Motor neuron (in vitro differentiated cells): ENCODE results near the gene SAE1. TPM values are rescaled to one million over a fixed set of nuclear protein-coding genes. Genes with fewer than 3 reads are reported as not detected.

Experiments used
- ATAC-seq, 8 experiments: fragments of 200-7000 bp; cut with Tn5 transposase; replicated peaks in 6 of 8; 2 replicates each; pipeline ENCODE4 v1.8.0; 2021; ENCODE audit warnings: mild to moderate bottlenecking in 8 of 8, moderate library complexity in 8 of 8
- H3K27ac ChIP-seq, 2 donors: fragments of 250-450 bp; sonication (Bioruptor Pico); 2 replicates each; pipeline ENCODE4 v1.9.0; 2021; ENCODE audit warnings: antibody characterized with exemption in 2 of 2, mild to moderate bottlenecking in 2 of 2, moderate library complexity in 1 of 2
- H3K4me1 ChIP-seq, 2 donors: fragments of 250-450 bp; sonication (Bioruptor Pico); replicated peaks in 1 of 2; 2 replicates each; pipeline ENCODE4 v1.6.1; 2021; ENCODE audit warnings: antibody characterized with exemption in 2 of 2, mild to moderate bottlenecking in 2 of 2, moderate library complexity in 1 of 2
- H3K4me3 ChIP-seq, 5 donors: fragments of 250-450 bp; sonication (Bioruptor Pico); 2 replicates each; pipeline ENCODE4 v1.9.0; 2021; ENCODE audit warnings: antibody characterized with exemption in 5 of 5, mild to moderate bottlenecking in 5 of 5, moderate library complexity in 4 of 5
- whole genome bisulfite sequencing, 10 experiments: fragments of 450-650 bp; shearing (Covaris generic); methylation state at CpG; one replicate each; pipeline ENCODE4 v1.0.0; 2022; 5-methylcytosine and 5-hydroxymethylcytosine counted together
- in situ Hi-C, 9 experiments: fragments of 400-800 bp; cut with MboI; loops; one replicate each; pipeline ENCODE4 v1.15.0; 2021; ENCODE audit warnings: low sequenced_read_pairs in 9 of 9, low pct_unique_long_range_greater_than_20kb in 2 of 9; ENCODE audit not compliant: unreplicated experiment in 9 of 9
- total RNA-seq, 8 experiments: library from RNA; unstranded; fragments of 300-600 nt; gene quantifications; 2 replicates each; pipeline versions ENCODE4 v1.2.3 to v1.2.4, GENCODE V29; 2022

Gene SAE1
- total RNA-seq: 100 to 1,000 TPM in 2 of 8 experiments, 10 to 100 TPM in 6; 76.2 to 197 (median 91.7) TPM

- Histone ChIP-seq H3K4me3 (peak within 1 kb of the TSS; percentile 48 to 92 (median 79)), H3K27ac (peak within 1 kb of the TSS; percentile 72 to 92), H3K4me1 (peaks cover 15 to 19% of the 10 kb centered on the region in 2 donors)
- peak; percentile 82 to 92 (median 89) for ATAC-seq
- 0 to 2% (median 0%) methylated on average over 3 to 23 of the region's 51 CpGs; no CpG with 5 or more reads in 3 of the 10 experiments for WGBS, 10 experiments
- in situ Hi-C loops: loop anchor here in 1 of 9 experiments (25.0 kb wide), 1 partner anchor 107 kb away; the partner anchor contains the start of gene BBC3
These were observed at the start of gene SAE1 for GRCh38 chr19:47130589-47131227. SAE1 (plus strand) TSS chr19:47130835; CDS start chr19:47130931, 96 bp downstream.

DNA sequence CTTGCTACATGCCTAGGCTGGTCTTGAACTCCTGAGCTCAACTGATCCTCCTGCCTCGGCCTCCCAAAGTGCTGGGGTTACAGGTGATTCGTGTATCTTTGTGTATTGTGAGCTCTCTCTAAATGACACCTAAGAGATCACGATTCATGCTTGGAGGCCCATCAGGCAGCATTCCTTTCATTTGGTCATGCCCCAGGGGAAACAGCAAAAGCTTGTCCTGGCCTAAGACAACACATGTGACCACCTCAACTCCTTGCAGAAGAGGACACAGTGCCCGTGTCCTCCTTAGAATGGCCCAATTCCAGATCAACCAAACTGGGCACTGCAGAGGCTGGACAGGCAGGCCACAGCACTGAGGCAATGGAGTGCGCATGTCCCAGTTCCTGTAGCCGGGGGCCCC, 49.5 kb upstream of the SAE1 start:
- in situ Hi-C loops: no loop called here
- no peak overlapping the region for H3K4me3 ChIP-seq
- 48 to 100% (median 86%) methylated on average over 1 to 4 of the region's 6 CpGs; no CpG with 5 or more reads in 3 of the 10 experiments for WGBS, 10 experiments
- no peaks in the 10 kb centered on the region for H3K4me1 ChIP-seq
- ATAC-seq: no peak
- H3K27ac ChIP-seq: no peak overlapping the region

GRCh38 chr19:47082493-47082892, 48.1 kb upstream of the SAE1 start:
- ATAC-seq: no peak
- Histone ChIP-seq H3K4me1 (no peaks in the 10 kb centered on the region), H3K27ac (no peak overlapping the region), H3K4me3 (no peak overlapping the region)
- WGBS, 10 experiments: 89 to 100% (median 99%) methylated on average over 1 to 5 of the region's 5 CpGs; no CpG with 5 or more reads in 2 of the 10 experiments
- in situ Hi-C loops: no loop called here

GRCh38 chr19:47084879-47085439, 45.7 kb upstream of the SAE1 start:
- in situ Hi-C loops: no loop called here
- Histone ChIP-seq H3K27ac (no peak overlapping the region), H3K4me3 (no peak overlapping the region), H3K4me1 (no peaks in the 10 kb centered on the region)
- ATAC-seq: no peak
- WGBS, 10 experiments: 88 to 100% (median 100%) methylated on average over 2 to 6 of the region's 24 CpGs; no CpG with 5 or more reads in 7 of the 10 experiments

GRCh38 chr19:47086280-47086679, 44.4 kb upstream of the SAE1 start:
- WGBS, 10 experiments: 91 to 100% methylated on average over 6 of the region's 17 CpGs; no CpG with 5 or more reads in 8 of the 10 experiments
- ATAC-seq: no peak
- Histone ChIP-seq H3K27ac (no peak overlapping the region), H3K4me3 (no peak overlapping the region), H3K4me1 (no peaks in the 10 kb centered on the region)
- in situ Hi-C loops: no loop called here

- H3K27ac ChIP-seq: no peak overlapping the region
- 94 to 100% (median 96%) methylated on average over 1 to 7 of the region's 21 CpGs; no CpG with 5 or more reads in 5 of the 10 experiments for WGBS, 10 experiments
- H3K4me1 ChIP-seq: peaks cover under 1 to 1% of the 10 kb centered on the region in 2 donors
- in situ Hi-C loops: no loop called here
- ATAC-seq: no peak
- no peak overlapping the region for H3K4me3 ChIP-seq
These were observed 40.8 kb upstream of the SAE1 start for GRCh38 chr19:47089767-47090350.

- peaks cover 15 to 18% of the 10 kb centered on the region in 2 donors for H3K4me1 ChIP-seq
- 67 to 100% (median 96%) methylated on average over 1 to 5 of the region's 5 CpGs; no CpG with 5 or more reads in 1 of the 10 experiments for WGBS, 10 experiments
- H3K4me3 ChIP-seq: no peak overlapping the region
- H3K27ac ChIP-seq: no peak overlapping the region
- ATAC-seq: no peak
- in situ Hi-C loops: no loop called here
These were observed 37.4 kb upstream of the SAE1 start for GRCh38 chr19:47093254-47093653.

- Histone ChIP-seq H3K4me1 (peaks cover 15 to 18% of the 10 kb centered on the region in 2 donors), H3K4me3 (no peak overlapping the region), H3K27ac (no peak overlapping the region)
- ATAC-seq: no peak
- 40 to 92% (median 83%) methylated on average over 1 to 8 of the region's 10 CpGs; no CpG with 5 or more reads in 3 of the 10 experiments for WGBS, 10 experiments
- in situ Hi-C loops: no loop called here
These were observed 36.8 kb upstream of the SAE1 start for GRCh38 chr19:47093841-47094240.

GRCh38 chr19:47094557-47095475, 35.8 kb upstream of the SAE1 start:
- ATAC-seq: peak; percentile 46 to 84 (median 69)
- H3K4me1 ChIP-seq: peaks cover 24% of the 10 kb centered on the region in 2 donors
- no peak overlapping the region for H3K4me3 ChIP-seq
- peak overlapping the region; percentile 48 to 71 for H3K27ac ChIP-seq
- 76 to 100% (median 86%) methylated on average over 1 to 2 of the region's 15 CpGs; no CpG with 5 or more reads in 6 of the 10 experiments for WGBS, 10 experiments
- in situ Hi-C loops: no loop called here

DNA sequence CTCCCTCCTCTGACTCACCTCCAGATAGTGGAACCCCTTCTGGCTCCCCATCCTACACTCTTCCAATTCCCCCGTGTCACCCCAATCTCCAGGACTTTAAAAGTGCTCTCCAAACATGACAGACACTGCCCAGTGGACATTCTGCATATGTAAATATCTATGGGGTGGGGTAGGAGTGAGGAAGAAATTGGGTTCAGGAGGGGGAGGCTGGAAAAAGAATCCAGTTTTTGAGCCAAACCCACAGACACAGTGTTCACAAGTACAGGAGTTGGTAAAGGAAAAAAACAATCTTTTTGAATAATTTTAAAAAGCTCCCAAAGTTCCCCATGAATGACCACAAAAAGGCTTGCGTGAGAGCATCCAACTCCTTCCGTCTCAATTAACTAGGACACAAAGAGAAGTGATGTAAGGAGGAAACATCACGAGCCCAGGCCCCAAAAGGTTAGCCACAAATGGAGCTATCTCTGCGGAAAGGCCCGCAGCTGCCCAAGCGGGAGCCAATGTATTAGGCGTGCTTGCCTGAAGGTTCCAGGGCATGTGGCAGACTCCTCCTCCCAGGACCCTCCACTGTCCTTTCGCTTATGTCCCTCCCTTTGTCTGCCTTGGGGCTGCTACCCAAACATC, 35.0 kb upstream of the SAE1 start:
- peak; percentile 53 to 82 (median 71) for ATAC-seq
- Histone ChIP-seq H3K27ac (peak overlapping the region; percentile 48 to 71), H3K4me3 (no peak overlapping the region), H3K4me1 (peaks cover 31 to 32% of the 10 kb centered on the region in 2 donors)
- in situ Hi-C loops: no loop called here
- WGBS, 10 experiments: 25 to 62% (median 55%) methylated on average over 2 to 5 of the region's 9 CpGs; no CpG with 5 or more reads in 5 of the 10 experiments

GRCh38 chr19:47096100-47096704, 34.4 kb upstream of the SAE1 start:
- in situ Hi-C loops: no loop called here
- peak in 3 of 8 experiments; percentile 35 to 61 (median 54) for ATAC-seq
- Histone ChIP-seq H3K4me1 (peaks cover 31 to 34% of the 10 kb centered on the region in 2 donors), H3K27ac (peak overlapping the region; percentile 1 to 71), H3K4me3 (no peak overlapping the region)
- 20 to 100% (median 88%) methylated on average over 1 to 8 of the region's 12 CpGs; no CpG with 5 or more reads in 4 of the 10 experiments for WGBS, 10 experiments

DNA sequence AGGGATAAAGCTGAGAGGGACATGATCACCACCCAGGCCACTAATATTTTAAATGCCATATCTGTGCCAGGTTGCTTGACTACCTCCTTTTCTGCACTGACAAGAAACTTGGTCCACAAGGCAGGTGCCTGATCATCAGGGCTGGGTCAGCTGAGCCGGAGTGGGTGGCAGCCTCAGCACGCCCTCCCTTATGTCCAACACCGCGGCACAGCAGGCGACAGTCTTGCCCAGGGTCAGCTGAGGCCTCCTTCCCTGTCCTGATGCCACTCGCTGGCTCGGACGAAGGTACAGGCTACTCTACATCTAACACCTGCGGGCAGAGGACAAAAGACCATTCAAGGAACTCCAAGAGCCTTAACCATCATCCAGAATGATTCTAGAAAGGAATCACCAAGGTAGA, 33.9 kb upstream of the SAE1 start:
- H3K27ac ChIP-seq: peak overlapping the region in 1 of 2 donors; percentile 71
- 87 to 98% (median 96%) methylated on average over 3 to 7 of the region's 9 CpGs; no CpG with 5 or more reads in 7 of the 10 experiments for WGBS, 10 experiments

More for the DNA sequence above, 33.9 kb upstream of the SAE1 start:
- no peak for ATAC-seq
- in situ Hi-C loops: no loop called here
- H3K4me3 ChIP-seq: no peak overlapping the region
- peaks cover 31 to 34% of the 10 kb centered on the region in 2 donors for H3K4me1 ChIP-seq
